ENCODE measurements around the gene SLC22A8.

- no peak for TF ChIP-seq EZH2 (IDR thresholded peaks at IDR 0.05; ENCODE audit: borderline replicate concordance, low read depth, low read length, poor library complexity, severe bottlenecking)
- TF ChIP-seq, protein P1, sequence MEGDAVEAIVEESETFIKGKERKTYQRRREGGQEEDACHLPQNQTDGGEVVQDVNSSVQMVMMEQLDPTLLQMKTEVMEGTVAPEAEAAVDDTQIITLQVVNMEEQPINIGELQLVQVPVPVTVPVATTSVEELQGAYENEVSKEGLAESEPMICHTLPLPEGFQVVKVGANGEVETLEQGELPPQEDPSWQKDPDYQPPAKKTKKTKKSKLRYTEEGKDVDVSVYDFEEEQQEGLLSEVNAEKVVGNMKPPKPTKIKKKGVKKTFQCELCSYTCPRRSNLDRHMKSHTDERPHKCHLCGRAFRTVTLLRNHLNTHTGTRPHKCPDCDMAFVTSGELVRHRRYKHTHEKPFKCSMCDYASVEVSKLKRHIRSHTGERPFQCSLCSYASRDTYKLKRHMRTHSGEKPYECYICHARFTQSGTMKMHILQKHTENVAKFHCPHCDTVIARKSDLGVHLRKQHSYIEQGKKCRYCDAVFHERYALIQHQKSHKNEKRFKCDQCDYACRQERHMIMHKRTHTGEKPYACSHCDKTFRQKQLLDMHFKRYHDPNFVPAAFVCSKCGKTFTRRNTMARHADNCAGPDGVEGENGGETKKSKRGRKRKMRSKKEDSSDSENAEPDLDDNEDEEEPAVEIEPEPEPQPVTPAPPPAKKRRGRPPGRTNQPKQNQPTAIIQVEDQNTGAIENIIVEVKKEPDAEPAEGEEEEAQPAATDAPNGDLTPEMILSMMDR (conservative IDR thresholded peaks at IDR 0.05; ENCODE audit: low read depth, low read length): no peak
These were observed at the start of gene SLC22A8 for GRCh38 chr11:63015521-63016215.

All from A673 (cell line).